DMS79 (cell line): ENCODE measurements around the gene KYNU.
"Not testable (repeated sequence)": the region's sequence is repeated elsewhere in the genome, so short reads cannot be mapped to it uniquely, and the experiment has no call there.

ENCODE experiments used
- DNase-seq: peaks from one replicate; lab custom pipeline; 2025; lab: John Stamatoyannopoulos, UW

Gene KYNU

DNA sequence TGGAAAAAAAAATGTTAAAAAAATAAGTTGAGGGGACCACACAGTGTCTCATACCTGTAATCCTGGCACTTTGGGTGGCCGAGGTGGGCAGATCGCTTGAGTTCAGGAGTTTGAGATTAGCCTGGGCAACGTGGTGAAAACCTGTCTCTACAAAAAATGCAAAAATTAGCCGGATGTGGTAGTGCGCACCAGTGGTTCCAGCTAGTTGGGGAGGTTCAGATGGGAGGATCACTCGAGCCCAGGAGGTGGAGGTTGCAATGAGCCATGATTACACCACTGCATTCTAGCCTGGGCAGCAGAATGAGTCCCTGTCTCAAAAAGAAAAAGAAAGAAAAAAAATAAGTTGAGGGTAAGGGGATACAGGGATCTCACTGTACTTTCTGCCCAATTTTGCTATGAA is 6.1 kb upstream of the KYNU start:
- DNase-seq: no peak

DNA sequence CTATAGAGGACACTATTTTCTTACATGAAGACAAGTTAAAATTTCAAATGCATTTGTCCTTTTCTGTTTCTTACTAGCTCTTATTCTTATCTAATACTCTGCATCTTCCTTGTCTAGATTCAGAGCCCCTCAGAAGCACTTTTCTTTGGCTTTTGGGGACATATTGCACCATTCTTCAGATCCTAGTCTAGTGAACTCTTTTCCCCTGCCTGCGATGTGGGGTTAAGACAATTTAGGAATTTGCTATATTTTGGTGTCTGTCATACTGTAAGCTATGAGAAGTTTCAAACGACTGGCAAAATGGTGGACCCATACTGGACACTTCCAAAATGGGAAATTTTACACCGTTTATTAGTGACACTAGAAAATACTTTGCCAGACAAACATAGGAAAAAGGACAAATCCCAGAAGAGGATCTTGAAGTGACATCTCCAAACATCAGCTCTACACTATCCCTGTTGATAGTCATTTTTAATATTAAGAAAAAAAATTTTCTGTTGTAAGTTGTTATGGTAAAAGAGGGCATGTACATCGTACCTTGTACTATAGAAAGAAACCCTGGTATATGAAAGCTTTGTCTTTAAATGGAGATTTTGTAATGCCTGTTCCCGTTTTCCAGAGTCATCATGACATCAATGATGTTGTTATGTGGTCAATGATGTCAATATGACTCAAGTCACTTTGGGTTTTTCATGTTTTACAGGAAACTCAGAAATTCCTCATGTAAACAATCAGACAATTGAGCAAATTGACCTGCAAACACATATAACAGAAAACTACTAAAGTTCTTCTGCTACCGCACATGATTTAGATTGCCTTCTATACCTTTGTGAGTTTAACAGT is 4.4 kb upstream of the KYNU start:
- no peak for DNase-seq

DNA sequence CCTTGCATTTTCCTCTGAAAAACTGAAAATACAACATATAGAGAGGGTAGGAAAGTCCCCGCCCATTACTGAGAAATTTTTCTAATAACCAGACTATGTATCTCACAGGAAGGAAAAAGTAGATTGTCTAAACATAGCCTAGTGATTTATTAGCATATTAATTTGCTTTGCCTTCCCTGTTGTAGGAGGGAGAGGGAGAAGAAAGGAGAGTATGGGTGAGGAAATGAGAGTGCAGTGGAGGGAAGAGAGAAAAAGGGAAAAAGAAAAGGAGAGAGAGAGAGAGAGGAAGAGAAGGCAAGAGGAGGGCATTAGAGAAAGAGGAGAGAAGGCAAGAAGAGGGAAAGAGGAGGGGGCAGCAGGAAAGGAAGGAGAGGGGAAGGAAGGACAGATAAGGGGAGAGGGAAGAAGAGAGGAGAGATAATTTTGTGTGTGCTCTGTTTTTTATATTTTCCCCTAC is 3.6 kb upstream of the KYNU start:
- DNase-seq: no peak

DNA sequence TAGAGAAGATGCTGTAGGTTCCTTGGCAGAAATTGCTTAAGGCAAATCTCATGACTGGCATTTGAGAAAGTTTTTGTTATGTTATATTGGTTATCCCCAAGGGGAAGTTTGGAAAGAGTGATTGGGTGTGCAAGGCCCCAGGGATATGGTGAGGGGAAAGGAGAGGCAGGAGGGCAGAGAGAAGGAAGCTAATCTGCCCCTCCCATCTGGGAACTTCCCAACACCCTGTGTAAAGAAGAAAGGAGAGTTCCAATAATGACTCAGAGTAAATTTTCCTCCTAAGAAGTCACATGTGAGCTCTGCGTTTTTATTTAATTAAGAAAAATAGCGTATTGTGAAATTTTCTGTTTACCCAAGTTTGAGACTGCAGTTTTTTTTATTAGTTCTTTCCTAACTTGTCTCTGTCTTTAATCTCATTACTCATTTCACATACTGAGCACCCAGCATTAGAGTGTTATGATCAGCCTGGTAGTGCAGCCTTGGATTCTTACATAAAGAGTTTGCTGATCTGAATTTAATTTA is 3.1 kb upstream of the KYNU start:
- no peak for DNase-seq

DNA sequence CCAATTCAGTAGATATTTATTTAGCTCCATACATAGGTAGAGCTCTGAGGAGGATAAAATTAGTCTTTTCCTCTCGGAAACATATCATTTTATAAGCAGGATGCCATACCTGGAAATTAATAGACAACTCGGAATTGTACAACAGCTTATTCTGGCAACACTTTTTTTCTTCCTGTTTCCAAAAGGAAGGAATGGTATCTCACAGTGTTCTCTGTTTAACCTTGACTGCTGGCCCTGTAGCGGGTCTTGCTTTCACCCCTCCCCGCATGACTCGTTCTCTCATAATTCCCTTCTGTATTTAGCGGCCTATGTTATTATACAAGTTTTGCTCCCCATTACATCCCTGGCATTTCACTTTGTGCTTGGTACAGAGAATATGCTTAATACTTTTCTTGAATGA is 2.5 kb upstream of the KYNU start:
- DNase-seq: no peak

DNA sequence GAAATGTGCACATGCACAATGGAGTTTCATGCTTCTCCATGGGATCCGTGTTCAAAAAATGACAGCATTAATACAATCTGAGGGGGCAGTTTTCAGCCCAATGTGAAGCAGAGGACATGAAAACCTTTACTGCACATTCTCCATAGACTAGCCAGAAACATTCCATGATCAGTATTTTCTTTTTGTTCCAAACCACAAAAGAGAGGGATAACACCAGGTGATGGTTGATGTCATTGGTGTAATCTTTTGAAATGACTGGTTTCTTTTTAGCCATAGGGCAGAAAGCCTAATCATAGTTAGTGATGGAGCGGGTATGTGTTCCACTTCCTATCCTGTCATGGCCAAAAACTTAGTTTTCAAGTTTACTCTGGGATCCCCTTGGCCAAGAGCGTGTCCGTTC is 1.8 kb upstream of the KYNU start:
- no peak for DNase-seq

DNA sequence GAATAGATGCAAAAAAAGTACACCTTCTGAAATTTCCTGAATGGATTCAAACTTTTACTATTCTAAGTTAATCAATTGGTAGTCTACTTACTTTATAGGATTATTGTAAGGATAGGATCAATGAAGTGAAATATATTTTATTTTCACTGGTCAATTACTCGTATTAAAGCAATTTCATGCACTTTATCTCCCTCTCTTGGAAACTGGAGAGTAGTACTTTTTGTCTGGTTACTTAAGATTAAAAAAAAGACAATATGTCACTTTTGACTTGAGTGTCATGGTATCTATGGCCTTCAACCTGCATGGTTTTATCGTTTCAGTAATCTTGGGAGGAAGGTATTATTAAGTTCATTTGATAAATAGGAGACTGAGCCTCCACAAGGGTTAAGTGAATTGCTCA is 1.0 kb upstream of the KYNU start:
- DNase-seq: no peak

DNA sequence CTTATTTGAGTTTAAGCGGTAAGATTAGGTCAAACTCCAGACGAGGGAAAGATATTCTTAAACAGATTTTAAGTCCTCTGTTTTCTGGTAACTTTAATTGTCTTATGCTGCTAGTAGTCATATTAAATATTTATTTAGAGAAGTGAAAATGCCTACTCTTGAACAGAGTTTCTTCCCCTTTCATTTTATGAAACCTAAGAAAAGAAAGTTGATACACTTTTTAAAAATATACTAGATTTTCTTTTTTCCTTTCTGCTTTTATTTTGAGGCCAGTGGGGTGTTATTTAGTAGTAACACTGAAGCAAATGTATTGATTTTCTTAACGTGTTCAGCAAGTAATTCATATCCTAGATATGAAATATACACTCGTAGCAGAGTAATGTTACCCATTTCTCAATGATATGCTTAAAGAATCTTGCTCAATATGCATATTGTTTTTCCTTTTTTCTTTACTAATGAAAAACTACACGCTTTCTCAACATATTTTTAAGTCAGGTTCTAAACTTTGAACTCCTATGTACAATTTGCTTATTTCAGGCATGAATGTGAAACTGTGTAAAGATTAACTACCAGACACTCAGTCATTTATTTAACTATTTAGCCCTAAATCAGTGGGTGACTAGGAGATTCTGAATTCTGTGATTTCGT is 691 bp downstream of the KYNU start:
- no peak for DNase-seq

DNA sequence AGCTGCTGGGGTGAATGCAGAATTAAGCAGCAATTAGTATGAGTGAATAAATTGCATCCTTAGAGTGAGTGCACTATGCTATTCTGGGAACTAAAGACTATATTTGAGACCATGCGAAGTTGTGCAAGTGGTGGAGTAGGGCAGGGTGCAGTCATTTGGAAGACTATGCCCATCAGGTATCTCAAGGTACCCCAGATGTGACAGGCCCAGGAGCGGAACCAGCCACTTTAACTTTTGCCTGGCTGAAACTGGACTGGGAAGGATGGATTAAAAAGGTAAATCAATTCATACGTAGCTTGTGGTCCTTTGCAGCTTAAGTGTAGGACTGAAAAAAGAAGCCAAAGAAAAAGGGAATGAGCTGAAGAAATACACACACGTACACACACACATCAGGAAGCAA is 1.7 kb downstream of the KYNU start:
- DNase-seq: no peak

DNA sequence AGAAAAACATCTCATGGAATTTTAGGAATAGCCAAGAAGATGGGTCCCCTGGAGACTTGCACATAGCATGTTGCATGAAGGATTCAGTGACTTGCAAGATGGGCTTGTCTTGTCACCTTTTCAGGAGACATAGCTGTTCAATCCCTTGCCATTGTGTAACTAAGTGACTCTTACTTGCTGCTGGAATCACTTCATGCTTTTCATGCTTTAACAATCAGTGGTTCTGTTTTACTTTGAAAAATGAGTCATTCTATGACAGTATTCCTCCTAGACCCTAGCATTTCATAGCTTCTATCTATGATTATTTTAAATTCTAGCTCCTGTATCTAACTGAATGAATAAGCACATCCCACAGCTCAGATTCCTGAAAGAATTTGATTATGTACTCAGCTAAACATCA is 2.8 kb downstream of the KYNU start:
- DNase-seq: no peak

DNA sequence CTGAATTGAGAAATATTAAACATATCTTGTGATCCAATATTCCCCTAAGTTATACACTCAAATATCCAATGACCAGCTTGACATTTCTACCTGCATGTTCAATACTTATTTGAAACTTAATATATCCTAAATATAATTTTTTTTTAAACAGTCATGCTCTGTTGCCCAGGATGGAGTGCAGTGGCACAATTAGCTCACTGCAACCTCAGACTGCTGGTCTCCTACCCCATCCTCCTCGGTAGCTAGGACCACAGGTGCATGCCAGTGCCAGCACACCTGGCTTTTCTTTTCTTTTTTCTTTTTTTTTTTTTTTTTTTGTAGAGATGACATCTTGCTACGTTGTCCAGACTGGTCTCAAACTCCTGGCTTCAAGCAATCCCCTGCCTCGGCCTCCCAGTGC is 4.2 kb downstream of the KYNU start:
- DNase-seq: no peak

DNA sequence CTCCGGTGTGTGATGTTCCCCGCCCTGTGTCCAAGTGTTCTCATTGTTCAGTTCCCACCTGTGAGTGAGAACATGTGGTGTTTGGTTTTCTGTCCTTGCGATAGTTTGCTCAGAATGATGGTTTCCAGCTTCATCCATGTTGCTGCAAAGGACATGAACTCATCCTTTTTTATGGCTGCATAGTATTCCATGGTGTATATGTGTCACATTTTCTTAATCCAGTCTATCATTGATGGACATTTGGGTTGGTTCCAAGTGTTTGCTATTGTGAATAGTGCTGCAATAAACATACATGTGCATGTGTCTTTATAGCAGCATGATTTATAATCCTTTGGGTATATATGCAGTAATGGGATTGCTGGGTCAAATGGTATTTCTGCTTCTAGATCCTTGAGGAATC is 5.0 kb downstream of the KYNU start:
- DNase-seq: not testable (repeated sequence)

DNA sequence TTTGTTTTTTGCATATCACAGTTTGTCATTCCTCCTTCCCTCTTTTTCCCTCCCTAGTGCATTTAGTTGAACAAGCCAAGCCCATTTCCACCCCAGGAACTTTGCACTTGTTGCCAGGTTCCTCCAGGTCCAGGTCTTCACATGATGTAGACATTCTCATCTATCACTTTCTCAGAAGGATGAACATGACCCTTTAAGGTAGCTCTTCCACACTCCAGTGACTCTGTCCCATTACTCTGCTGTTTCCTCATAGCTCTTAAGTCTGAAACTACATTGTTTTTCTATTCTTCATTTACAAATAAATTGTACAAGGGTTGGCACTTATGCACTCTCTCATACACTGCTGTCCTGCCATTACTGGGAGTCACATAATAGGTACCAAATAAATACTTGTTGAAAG is 6.1 kb downstream of the KYNU start:
- no peak for DNase-seq

DNA sequence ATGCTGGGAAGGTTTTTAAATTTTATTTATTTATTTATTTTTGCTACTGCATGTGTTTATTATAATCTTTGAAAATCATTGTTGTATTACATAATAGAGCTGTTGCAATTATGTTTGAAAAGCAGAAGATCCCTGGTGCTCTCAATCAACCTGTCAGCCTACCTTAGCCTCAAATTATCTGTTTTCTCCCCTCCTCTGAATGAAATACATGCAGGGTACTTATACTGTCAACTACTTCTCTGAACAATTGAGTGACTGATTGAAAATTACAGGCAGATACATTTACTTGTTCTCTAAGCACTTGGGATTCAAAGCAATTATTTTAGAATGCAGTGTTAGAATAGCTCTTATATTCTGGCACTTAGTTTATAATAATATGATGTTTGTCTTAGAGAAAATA is 8.1 kb downstream of the KYNU start:
- DNase-seq: no peak

DNA sequence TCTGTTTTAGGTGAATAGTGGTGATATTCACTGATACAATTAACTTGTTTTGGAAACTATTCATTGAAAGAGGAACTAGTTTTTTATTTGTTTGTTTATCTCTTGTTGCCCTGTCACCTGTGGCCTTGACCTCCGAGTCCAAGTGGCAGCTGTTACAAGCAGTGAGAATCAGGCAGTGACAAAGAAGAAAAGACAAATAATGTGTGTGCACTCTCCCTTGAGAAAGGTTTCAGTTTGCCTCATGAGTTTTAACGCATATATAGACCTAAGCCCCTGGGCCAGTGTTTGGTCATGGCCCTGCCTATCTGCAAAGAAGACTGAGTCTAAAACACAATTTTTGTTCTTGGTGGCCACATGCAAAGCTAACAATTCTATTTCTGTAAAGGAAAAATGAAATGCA is 15.3 kb downstream of the KYNU start:
- no peak for DNase-seq

DNA sequence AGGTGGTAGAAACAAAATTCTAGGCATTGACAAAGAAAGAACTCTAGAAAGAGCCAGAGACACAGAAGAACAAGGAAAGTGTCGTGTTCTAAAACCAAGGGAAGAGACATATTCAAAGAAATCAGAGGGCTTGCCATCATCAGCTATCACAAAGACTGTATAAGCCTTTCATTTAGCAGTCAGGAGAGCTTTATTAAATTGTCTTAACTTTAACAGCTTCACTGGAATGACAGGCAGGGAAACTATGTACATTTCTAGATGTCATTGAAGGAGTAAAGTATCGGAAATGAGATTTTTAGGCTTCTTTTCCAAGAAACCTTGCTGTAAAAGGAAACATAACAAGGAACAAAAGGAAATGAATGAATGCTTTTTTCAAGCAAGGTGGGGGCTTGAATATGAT is 15.8 kb downstream of the KYNU start:
- no peak for DNase-seq

DNA sequence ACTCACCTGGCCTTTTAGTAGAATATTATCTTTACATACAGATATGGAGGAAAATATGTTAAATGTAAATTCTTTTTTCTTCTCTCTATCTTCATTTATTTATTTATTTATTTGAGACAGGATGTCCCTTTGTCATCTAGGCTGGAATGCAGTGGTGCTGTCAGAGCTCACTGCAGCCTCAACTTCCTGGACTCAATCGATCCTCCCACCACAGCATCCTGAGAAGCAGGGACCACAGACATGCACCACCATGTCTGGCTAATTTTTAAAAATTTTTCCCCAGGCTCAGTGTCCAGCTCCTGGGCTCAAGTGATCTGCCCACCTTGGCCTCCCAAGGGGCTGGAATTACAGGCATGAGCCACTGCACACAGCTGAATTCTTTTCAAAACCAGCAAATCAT is 20.3 kb downstream of the KYNU start:
- no peak for DNase-seq

DNA sequence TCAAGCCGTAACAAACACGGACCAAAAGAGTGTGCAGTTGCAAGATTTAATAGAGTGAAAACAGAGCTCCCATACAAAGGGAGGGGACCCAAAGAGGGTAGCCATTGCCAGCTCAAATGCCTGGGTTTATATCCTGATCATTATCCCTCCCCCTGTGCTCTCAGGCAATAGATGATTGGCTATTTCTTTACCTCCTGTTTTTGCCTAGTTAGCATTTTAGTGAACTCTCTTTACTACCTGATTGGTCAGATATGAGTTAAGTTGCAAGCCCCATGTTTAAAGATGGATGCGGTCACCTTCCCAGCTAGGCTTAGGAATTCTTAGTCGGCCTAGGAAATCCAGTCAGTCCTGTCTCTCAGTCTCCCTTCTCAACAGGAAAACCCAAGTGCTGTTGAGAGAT is 22.9 kb downstream of the KYNU start:
- not testable (repeated sequence) for DNase-seq

DNA sequence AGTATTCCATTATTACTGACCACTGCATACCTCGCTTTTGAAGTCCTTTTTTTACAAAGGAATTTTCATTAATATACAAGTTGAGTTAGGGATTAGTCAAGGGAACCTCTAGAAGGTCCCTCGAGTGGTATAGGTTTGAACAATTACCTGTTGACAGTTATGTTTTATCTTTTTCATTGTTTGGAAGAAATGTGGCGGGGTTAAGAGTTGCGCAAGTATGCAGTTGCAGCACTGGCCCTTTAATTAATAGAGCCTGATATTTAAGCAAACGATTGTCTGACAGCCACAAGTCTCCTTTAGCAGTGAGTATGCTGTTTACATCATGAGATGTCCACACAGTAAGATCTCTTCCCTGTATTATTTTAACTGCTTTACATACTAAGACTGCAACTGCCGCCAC is 24.3 kb downstream of the KYNU start:
- no peak for DNase-seq

DNA sequence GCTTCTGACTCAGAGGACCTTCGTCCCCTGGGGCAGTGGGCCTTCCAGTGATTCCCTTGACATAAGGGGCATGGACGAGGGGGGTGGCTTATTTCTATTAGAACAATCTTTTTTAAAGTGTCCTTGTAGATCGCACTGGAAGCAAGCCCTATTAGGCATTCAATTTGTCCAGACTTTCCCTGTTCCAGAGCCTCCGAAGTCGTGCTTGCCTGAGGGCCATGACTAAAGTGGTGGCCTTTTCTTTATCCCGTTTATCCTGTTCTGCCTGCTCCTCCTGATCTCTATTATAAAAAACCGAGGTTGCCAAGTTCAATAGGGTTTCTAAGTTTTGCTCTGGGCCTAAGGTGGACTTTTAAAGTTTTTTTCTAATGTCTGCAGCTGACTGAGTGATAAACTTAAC is 26.3 kb downstream of the KYNU start:
- DNase-seq: not testable (repeated sequence)

DNA sequence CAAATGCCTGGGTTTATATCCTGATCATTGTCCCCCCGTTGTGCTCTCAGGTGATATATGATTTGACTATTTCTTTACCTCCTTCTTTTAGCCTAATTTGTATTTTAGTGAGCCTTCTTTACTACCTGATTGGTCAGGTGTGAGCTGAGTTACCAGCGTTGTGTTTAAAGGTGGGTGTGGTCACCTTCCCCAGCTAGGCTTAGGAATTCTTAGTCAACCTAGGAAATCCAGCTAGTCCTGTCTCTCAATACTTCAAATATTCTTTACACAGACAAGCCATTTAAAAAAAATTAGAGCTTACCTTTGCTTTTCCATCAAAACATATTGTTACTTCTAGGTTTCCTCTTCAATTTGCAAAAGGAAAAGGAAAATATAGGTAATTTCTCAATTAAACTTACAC is 30.2 kb downstream of the KYNU start:
- DNase-seq: no peak

DNA sequence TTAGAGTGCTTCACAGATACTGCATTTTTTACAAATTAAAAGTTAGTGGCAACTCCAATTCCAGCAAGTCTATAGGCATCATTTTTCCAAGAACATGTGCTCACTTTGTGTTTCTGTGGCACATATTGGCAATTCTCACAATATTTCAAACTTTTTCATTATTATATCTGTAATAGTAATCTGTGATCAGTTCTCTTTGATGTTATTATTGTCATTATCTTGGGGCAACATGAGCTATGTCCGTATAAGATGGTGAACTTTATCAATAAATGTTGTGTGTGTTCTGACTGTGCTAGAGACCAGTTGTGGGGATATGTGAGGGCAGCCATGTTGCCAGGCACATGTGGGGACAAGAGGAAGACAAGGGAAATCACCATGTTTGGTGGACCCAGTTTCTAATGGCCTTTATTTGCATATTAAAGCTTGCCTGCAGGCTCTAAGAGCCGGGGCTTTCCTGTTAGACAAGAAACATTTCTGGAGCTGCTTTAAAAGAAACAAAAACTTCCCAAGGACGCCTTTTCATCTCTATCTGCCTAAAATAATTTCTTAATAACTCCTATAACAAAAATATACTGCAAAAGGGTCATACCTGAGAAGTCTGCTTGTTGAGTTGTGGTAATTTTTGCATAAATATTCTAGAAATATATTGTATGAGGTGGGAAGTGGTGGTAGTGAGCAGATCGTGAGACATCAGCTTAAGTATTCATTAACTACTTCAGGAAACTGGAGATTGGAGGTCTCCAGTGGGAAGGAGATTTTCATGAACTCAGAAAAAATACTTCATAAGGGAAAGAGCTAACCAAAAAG is 37.2 kb downstream of the KYNU start:
- no peak for DNase-seq

DNA sequence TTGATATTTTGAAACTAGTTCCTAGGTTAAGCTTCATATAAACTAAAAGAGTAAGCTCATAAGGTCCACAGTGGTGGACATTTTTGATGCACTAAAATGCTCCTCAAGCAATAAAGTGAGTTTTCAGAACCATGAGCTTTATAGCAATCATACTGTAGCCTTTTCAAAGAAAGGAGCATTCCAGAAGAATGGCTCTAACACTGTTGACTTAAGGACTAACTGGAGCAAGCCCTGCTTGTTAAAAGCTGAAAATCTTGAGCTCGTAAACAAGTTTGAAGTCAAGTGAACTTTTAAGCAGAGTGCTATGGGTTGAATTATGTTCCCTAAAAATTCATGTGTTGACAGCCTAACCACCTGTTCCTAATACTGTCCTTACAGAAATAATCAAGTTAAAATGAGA is 38.0 kb downstream of the KYNU start:
- no peak for DNase-seq
